Sigmoid colon (tissue), 4 donors: Measurements from ENCODE around the gene PSAT1.

Experiments used
- EP300 ChIP-seq, 4 donors: sonication (generic); formaldehyde crosslinking; IDR thresholded peaks; one replicate each; pipeline ENCODE4 v1.6.1; 2017; ENCODE audit warnings: antibody characterized with exemption in 4 of 4
- POLR2A ChIP-seq, 2 donors: fragments of 450-650 bp; IDR thresholded peaks; one replicate each; pipeline ENCODE4 v1.6.1; 2016; ENCODE audit warnings: antibody characterized with exemption in 2 of 2, mild to moderate bottlenecking in 2 of 2, moderate library complexity in 2 of 2
- POLR2AphosphoS5 ChIP-seq, 4 donors: sonication (generic); formaldehyde crosslinking; IDR thresholded peaks; one replicate each; pipeline ENCODE4 v1.6.1; 2017; ENCODE audit warnings: antibody characterized with exemption in 4 of 4
- TF ChIP-seq, protein P1 (sequence below), 4 experiments: fragments of 450-650 bp in 3 of 4; fragments of 200-600 bp in 1 of 4; IDR thresholded peaks; one replicate each; pipeline ENCODE4 v1.5.1; 2016 to 2019; ENCODE audit warnings: antibody characterized with exemption in 4 of 4, mild to moderate bottlenecking in 3 of 4, moderate library complexity in 2 of 4

DNA sequence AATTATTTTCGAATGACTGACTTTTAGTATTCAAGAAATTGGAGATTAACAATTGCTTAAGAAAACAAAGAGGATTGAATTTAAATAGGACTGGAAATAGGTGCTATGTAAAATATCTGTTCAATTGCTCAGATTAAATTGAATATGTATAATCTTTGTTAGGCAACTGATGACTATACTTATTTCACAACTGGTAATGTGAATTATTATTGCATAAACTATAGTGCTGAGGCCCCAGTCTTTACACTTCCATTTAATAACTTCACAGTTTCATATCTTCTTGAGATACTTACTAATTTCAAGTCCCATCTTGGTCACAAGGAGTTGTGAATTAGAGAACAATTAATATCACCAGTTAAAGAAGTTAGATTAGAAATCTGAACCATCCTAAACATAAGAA is 44.3 kb upstream of the PSAT1 start:
- TF ChIP-seq POLR2A (IDR thresholded peaks at IDR 0.05) (no peak), POLR2AphosphoS5 (IDR thresholded peaks at IDR 0.05) (no peak), EP300 (IDR thresholded peaks at IDR 0.05) (no peak)
- TF ChIP-seq, protein P1, sequence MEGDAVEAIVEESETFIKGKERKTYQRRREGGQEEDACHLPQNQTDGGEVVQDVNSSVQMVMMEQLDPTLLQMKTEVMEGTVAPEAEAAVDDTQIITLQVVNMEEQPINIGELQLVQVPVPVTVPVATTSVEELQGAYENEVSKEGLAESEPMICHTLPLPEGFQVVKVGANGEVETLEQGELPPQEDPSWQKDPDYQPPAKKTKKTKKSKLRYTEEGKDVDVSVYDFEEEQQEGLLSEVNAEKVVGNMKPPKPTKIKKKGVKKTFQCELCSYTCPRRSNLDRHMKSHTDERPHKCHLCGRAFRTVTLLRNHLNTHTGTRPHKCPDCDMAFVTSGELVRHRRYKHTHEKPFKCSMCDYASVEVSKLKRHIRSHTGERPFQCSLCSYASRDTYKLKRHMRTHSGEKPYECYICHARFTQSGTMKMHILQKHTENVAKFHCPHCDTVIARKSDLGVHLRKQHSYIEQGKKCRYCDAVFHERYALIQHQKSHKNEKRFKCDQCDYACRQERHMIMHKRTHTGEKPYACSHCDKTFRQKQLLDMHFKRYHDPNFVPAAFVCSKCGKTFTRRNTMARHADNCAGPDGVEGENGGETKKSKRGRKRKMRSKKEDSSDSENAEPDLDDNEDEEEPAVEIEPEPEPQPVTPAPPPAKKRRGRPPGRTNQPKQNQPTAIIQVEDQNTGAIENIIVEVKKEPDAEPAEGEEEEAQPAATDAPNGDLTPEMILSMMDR (IDR thresholded peaks at IDR 0.05) = no peak
